Measurements from ENCODE around the gene RBPJ. TPM values are rescaled to one million over a fixed set of nuclear protein-coding genes. Genes with fewer than 3 reads are reported as not detected.

The RBPJ gene
- total and polyA plus RNA-seq, 2 of the 8 experiments (the other 6 are each of a cell fraction or from before 2014, with no cell fraction given) = 65.5 to 217 TPM

DNA sequence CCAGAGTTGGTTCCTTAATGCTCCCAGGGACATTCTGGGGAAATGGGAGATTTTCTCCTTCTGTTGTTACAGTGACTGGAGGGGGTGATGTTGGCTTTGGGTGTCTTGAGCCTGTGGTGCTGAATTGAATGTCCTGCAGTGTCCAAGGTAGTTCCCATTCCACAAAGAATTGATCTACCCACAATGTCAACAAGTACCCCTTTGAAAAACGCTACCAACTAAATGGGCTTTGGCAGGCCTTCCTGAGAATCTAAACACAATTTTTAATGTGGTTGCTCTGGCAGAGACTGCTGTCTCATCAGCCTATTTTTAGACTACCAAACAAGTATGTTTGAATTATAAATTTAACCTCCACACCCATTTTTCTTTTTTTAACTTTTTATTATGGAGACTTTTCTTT, 100.1 kb downstream of the RBPJ start:
- Histone ChIP-seq H3K4me3 (ENCODE audit: extremely low read depth in 1 of 4, insufficient read depth in 2 of 4, low read depth in 3 of 4, low read length in 4 of 4) (peak overlapping the region in 1 of 4 experiments; percentile 7; a peak in 1 of 8 replicates), H4K20me1 (replicated peaks in 1 of 2; ENCODE audit: control insufficient read depth in 1 of 2, insufficient read depth in 2 of 2, low read length in 2 of 2) (no peaks in the 10 kb centered on the region), H2BK15ac (ENCODE audit: low read length) (no peak overlapping the region), H2AFZ (ENCODE audit: low read length) (no peak overlapping the region), H3K4ac (replicated peaks; ENCODE audit: insufficient read length, low read depth, low read length) (no peak overlapping the region), H2BK5ac (ENCODE audit: low read depth, low read length) (no peak overlapping the region), H4K5ac (ENCODE audit: insufficient read length, low read depth, low read length) (no peak overlapping the region), H3K56ac (replicated peaks; ENCODE audit: insufficient read length, low read depth, low read length) (no peak overlapping the region), H3K79me1 (ENCODE audit: low read depth, low read length) (no peaks in the 10 kb centered on the region; the same call in 1 of the 2 replicates), H2BK120ac (replicated peaks; ENCODE audit: low read depth, low read length) (no peak overlapping the region), H3K18ac (ENCODE audit: extremely low read depth, low read length) (no peak overlapping the region), H3K23ac (ENCODE audit: insufficient read length) (no peak overlapping the region), H4K8ac (ENCODE audit: extremely low read depth, insufficient read depth, low read length) (no peak overlapping the region), H2BK12ac (ENCODE audit: low read depth, low read length) (no peak overlapping the region), H3K23me2 (ENCODE audit: low read depth, low read length) (no peaks in the 10 kb centered on the region), H3K14ac (ENCODE audit: insufficient read length) (no peak overlapping the region), H4K91ac (replicated peaks; ENCODE audit: insufficient read length, low read length) (no peak overlapping the region), H3K4me1 (replicated peaks in 1 of 4; ENCODE audit: control insufficient read depth in 3 of 4, insufficient read depth in 4 of 4, low read length in 3 of 4) (peaks cover 0 to 25% (median 6%) of the 10 kb centered on the region in 4 experiments; a peak in 4 of 7 replicates), H3K36me3 (ENCODE audit: control insufficient read depth in 2 of 4, insufficient read depth in 4 of 4, low read length in 3 of 4) (peaks cover 4 to 50% (median 18%) of the 10 kb centered on the region in 4 experiments; a peak in 7 of 8 replicates), H3K79me2 (ENCODE audit: control insufficient read depth in 1 of 2, insufficient read depth in 2 of 2, low read length in 2 of 2) (peaks cover 0 to 51% of the 10 kb centered on the region in 2 experiments; a peak in 2 of 4 replicates), H3K27ac (ENCODE audit: low read depth, low read length) (no peak overlapping the region), H2AK5ac (ENCODE audit: low read depth, low read length) (no peak overlapping the region), H3K9ac (replicated peaks in 1 of 4; ENCODE audit: extremely low read depth in 1 of 4, low read depth in 3 of 4, low read length in 3 of 4) (no peak overlapping the region), H2BK20ac (ENCODE audit: low read length) (no peak overlapping the region), H3K9me3 (ENCODE audit: insufficient read depth in 2 of 2, low read depth in 1 of 2, low read length in 1 of 2) (no peaks in the 10 kb centered on the region), H3K4me2 (ENCODE audit: insufficient read depth in 1 of 2, low read depth in 2 of 2, low read length in 2 of 2) (no peak overlapping the region), H3K27me3 (replicated peaks in 1 of 4; ENCODE audit: control insufficient read depth in 3 of 4, extremely low read depth in 1 of 4, insufficient read depth in 3 of 4, low read length in 3 of 4) (no peaks in the 10 kb centered on the region)
- POLR2A ChIA-PET (ENCODE audit: partially characterized antibody) = interaction anchor here (1.0 kb wide), 1 partner anchor 19 kb away, joined by 3 read pairs; no protein-coding TSS in a partner anchor
- CTCF ChIA-PET (ENCODE audit: partially characterized antibody) = interaction anchor here (2.7 kb wide), 1 partner anchor 11 kb away, joined by 10 read pairs; no protein-coding TSS in a partner anchor
- no peak for DNase-seq (ENCODE audit: low read depth in 1 of 2, low spot score in 2 of 2)
- no peak for FAIRE-seq
- WGBS, 2 experiments (ENCODE audit: extremely low coverage in 1 of 2, insufficient coverage in 1 of 2, insufficient read length in 1 of 2, insufficient replicate concordance in 2 of 2, low coverage in 1 of 2, low lambda C conversion rate in 2 of 2, missing lambda C conversion rate in 1 of 2) = 89% methylated on average over 1 of the region's 1 CpG; no CpG with 5 or more reads in 1 of the 2 experiments
- TF ChIP-seq GTF2F1 (IDR thresholded peaks at IDR 0.05; ENCODE audit: borderline replicate concordance, low read depth, low read length) (no peak), BACH1 (IDR thresholded peaks at IDR 0.05; ENCODE audit: low read length) (no peak), TAF7 (optimal IDR thresholded peaks at IDR 0.05; ENCODE audit: borderline replicate concordance, low read depth, low read length) (no peak), SP4 (IDR thresholded peaks at IDR 0.05; ENCODE audit: low read length) (no peak), SRF (IDR thresholded peaks at IDR 0.05; ENCODE audit: low read depth, low read length) (no peak), POLR2AphosphoS5 (IDR thresholded peaks at IDR 0.05; ENCODE audit: low read depth, low read length) (no peak), RFX5 (IDR thresholded peaks at IDR 0.05; ENCODE audit: borderline replicate concordance, low read depth, low read length) (no peak), RAD21 (IDR thresholded peaks at IDR 0.05 in 1 of 2, conservative IDR thresholded peaks at IDR 0.05 in 1 of 2; ENCODE audit: low read depth in 2 of 2, low read length in 2 of 2) (no peak), RBBP5 (IDR thresholded peaks at IDR 0.05; ENCODE audit: borderline replicate concordance, low read depth, low read length) (no peak), KDM1A (IDR thresholded peaks at IDR 0.05; ENCODE audit: borderline replicate concordance, low read length) (no peak), CBX8 (IDR thresholded peaks at IDR 0.05; ENCODE audit: borderline replicate concordance, low read depth, low read length) (no peak), RNF2 (IDR thresholded peaks at IDR 0.05; ENCODE audit: borderline replicate concordance, low read depth, low read length, missing control alignments, poor library complexity, severe bottlenecking) (no peak)
- TF ChIP-seq, protein P1, sequence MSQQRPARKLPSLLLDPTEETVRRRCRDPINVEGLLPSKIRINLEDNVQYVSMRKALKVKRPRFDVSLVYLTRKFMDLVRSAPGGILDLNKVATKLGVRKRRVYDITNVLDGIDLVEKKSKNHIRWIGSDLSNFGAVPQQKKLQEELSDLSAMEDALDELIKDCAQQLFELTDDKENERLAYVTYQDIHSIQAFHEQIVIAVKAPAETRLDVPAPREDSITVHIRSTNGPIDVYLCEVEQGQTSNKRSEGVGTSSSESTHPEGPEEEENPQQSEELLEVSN (IDR thresholded peaks at IDR 0.05) = no peak

Measured in H1 (cell line).